Measurements from ENCODE around the gene SLC38A11. TPM values are rescaled to one million over a fixed set of nuclear protein-coding genes. Genes with fewer than 3 reads are reported as not detected.
A peak's percentile ranks its signal among the peaks of the same experiment; 100 is the strongest.

The SLC38A11 gene, protein sequence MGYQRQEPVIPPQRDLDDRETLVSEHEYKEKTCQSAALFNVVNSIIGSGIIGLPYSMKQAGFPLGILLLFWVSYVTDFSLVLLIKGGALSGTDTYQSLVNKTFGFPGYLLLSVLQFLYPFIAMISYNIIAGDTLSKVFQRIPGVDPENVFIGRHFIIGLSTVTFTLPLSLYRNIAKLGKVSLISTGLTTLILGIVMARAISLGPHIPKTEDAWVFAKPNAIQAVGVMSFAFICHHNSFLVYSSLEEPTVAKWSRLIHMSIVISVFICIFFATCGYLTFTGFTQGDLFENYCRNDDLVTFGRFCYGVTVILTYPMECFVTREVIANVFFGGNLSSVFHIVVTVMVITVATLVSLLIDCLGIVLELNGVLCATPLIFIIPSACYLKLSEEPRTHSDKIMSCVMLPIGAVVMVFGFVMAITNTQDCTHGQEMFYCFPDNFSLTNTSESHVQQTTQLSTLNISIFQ
- not detected in 2 replicates for total RNA-seq (2021; fragmentation: NEBNext Ultra II Directional; extraction: Animal tissue kit (Norgen Biotek cat#: 25700))
- not detected in 2 replicates for polyA plus RNA-seq (2011; rRNA removed)
- not detected for polyA plus RNA-seq (2011; cell fraction: cytosol; rRNA removed)
- polyA plus RNA-seq (2011; cell fraction: nucleus; rRNA removed): not detected
- not detected in 4 replicates for polyA plus RNA-seq (2012, experiment 1 of 2)
- polyA plus RNA-seq (2012, experiment 2 of 2): not detected
- not detected for polyA plus RNA-seq (2013, experiment 1 of 2)
- polyA plus RNA-seq (2013, experiment 2 of 2): not detected
- polyA minus RNA-seq (2011; rRNA and poly(A)+ RNA removed): not detected in 2 replicates
- polyA minus RNA-seq (2011; cell fraction: cytosol; rRNA and poly(A)+ RNA removed): not detected
- polyA minus RNA-seq (2011; cell fraction: nucleus; rRNA and poly(A)+ RNA removed): not detected
- long read RNA-seq, experiment 1: 0 reads
- long read RNA-seq, experiment 2: 0 reads

DNA sequence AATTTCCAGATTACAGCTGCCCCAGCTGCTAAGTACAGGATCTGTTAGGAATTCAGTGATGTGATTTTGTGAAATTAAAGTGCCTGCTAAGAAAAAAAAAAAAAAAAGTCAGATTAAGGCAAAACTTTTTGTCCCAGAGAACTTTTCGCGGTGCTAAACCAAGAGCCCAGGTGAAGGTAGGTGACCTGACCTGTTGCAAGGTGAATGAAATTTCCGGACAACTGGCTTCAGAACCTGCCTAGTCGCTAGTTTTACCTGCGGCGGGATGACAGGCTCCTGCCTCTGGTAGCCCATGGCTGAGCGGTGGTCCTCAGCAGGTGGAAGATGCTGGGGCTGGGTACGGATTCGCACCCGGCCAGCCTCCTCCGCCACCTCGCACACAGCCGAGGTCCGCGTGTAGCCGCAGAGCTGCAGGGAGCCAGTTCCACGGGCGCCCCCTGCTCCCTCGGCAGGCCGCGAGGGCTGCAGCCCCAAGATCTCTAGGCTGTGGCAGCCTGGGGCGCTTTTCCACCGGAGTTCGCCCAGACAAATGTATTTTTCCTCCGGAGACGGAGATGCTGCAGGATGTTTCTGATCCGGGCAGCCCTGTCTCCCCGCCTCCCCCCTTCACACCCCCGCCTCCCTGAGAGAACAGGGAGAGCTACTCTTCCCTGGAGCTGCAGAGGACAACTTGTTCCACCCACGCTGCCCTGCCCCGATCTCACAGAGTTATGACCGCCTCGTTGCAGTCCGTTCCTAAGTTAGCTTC, at the start of gene SLC38A11:
SLC38A11 (minus strand) TSS at position 572 of the 748 bp plus-strand sequence; CDS start at position 294, 278 bp downstream.
- H2AK5ac ChIP-seq (ENCODE audit: low read depth, low read length): no peak within 1 kb of the TSS
- no peak within 1 kb of the TSS for H3K9ac ChIP-seq (replicated peaks in 1 of 4; ENCODE audit: extremely low read depth in 1 of 4, low read depth in 3 of 4, low read length in 3 of 4)
- no peak within 1 kb of the TSS for H2BK15ac ChIP-seq (ENCODE audit: low read length)
- H2BK5ac ChIP-seq (ENCODE audit: low read depth, low read length): no peak within 1 kb of the TSS
- H3K56ac ChIP-seq (replicated peaks; ENCODE audit: insufficient read length, low read depth, low read length): no peak within 1 kb of the TSS
- H4K91ac ChIP-seq (replicated peaks; ENCODE audit: insufficient read length, low read length): no peak within 1 kb of the TSS
- TF ChIP-seq, protein P1, sequence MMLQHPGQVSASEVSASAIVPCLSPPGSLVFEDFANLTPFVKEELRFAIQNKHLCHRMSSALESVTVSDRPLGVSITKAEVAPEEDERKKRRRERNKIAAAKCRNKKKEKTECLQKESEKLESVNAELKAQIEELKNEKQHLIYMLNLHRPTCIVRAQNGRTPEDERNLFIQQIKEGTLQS (IDR thresholded peaks at IDR 0.05; ENCODE audit: insufficient read depth, low read depth, low read length): no peak
- TF ChIP-seq KDM1A (IDR thresholded peaks at IDR 0.05; ENCODE audit: borderline replicate concordance, low read length) (no peak), BCL11A (IDR thresholded peaks at IDR 0.05; ENCODE audit: low read depth in 2 of 2, low read length in 2 of 2) (no peak), TEAD4 (IDR thresholded peaks at IDR 0.05; ENCODE audit: low read depth, low read length) (no peak), TBP (IDR thresholded peaks at IDR 0.05; ENCODE audit: low read depth, low read length) (no peak), RAD21 (IDR thresholded peaks at IDR 0.05 in 1 of 2, conservative IDR thresholded peaks at IDR 0.05 in 1 of 2; ENCODE audit: low read depth in 2 of 2, low read length in 2 of 2) (no peak), SUZ12 (IDR thresholded peaks at IDR 0.05; ENCODE audit: low read length) (no peak)
- DNase-seq (ENCODE audit: low read depth in 1 of 2, low spot score in 2 of 2): peak in 1 of 2 experiments; percentile 53
- H4K5ac ChIP-seq (ENCODE audit: insufficient read length, low read depth, low read length): no peak within 1 kb of the TSS
- H3K27me3 ChIP-seq (replicated peaks in 1 of 4; ENCODE audit: control insufficient read depth in 3 of 4, extremely low read depth in 1 of 4, insufficient read depth in 3 of 4, low read length in 3 of 4): no peaks in the 10 kb centered on the region
- FAIRE-seq: no peak
- ChIA-PET CTCF (ENCODE audit: partially characterized antibody) (interaction anchor here (1.6 kb wide), 1 partner anchor 12 kb away, joined by 3 read pairs; no protein-coding TSS in a partner anchor), POLR2A (ENCODE audit: partially characterized antibody) (no interaction called here)
- 81% methylated on average over 16 of the region's 34 CpGs; no CpG with 5 or more reads in 1 of the 2 experiments for WGBS, 2 experiments (ENCODE audit: extremely low coverage in 1 of 2, insufficient coverage in 1 of 2, insufficient read length in 1 of 2, insufficient replicate concordance in 2 of 2, low coverage in 1 of 2, low lambda C conversion rate in 2 of 2, missing lambda C conversion rate in 1 of 2)
- no peak within 1 kb of the TSS for H2BK20ac ChIP-seq (ENCODE audit: low read length)
- H3K4ac ChIP-seq (replicated peaks; ENCODE audit: insufficient read length, low read depth, low read length): no peak within 1 kb of the TSS
- H3K4me3 ChIP-seq (ENCODE audit: extremely low read depth in 1 of 4, insufficient read depth in 2 of 4, low read depth in 3 of 4, low read length in 4 of 4): no peak within 1 kb of the TSS
- H3K23me2 ChIP-seq (ENCODE audit: low read depth, low read length): no peaks in the 10 kb centered on the region
- no peak within 1 kb of the TSS for H3K18ac ChIP-seq (ENCODE audit: extremely low read depth, low read length)
- no peak within 1 kb of the TSS for H2BK12ac ChIP-seq (ENCODE audit: low read depth, low read length)
- H3K4me1 ChIP-seq (replicated peaks in 1 of 4; ENCODE audit: control insufficient read depth in 3 of 4, insufficient read depth in 4 of 4, low read length in 3 of 4): no peaks in the 10 kb centered on the region
- no peaks in the 10 kb centered on the region for H3K36me3 ChIP-seq (ENCODE audit: control insufficient read depth in 2 of 4, insufficient read depth in 4 of 4, low read length in 3 of 4)
- no peak within 1 kb of the TSS for H4K8ac ChIP-seq (ENCODE audit: extremely low read depth, insufficient read depth, low read length)
- H3K23ac ChIP-seq (ENCODE audit: insufficient read length): no peak within 1 kb of the TSS
- no peak within 1 kb of the TSS for H2BK120ac ChIP-seq (replicated peaks; ENCODE audit: low read depth, low read length)
- H4K20me1 ChIP-seq (replicated peaks in 1 of 2; ENCODE audit: control insufficient read depth in 1 of 2, insufficient read depth in 2 of 2, low read length in 2 of 2): no peaks in the 10 kb centered on the region
- no peaks in the 10 kb centered on the region for H3K79me2 ChIP-seq (ENCODE audit: control insufficient read depth in 1 of 2, insufficient read depth in 2 of 2, low read length in 2 of 2)
- no peaks in the 10 kb centered on the region for H3K79me1 ChIP-seq (ENCODE audit: low read depth, low read length)
- no peaks in the 10 kb centered on the region for H3K9me3 ChIP-seq (ENCODE audit: insufficient read depth in 2 of 2, low read depth in 1 of 2, low read length in 1 of 2)
- H3K4me2 ChIP-seq (ENCODE audit: insufficient read depth in 1 of 2, low read depth in 2 of 2, low read length in 2 of 2): no peak within 1 kb of the TSS
- no peak within 1 kb of the TSS for H3K14ac ChIP-seq (ENCODE audit: insufficient read length)
- H2AFZ ChIP-seq (ENCODE audit: low read length): 0 out of 2 replicates have a peak within 1 kb of the TSS, but pooled peaks have one; percentile 76
- no peak within 1 kb of the TSS for H3K27ac ChIP-seq (ENCODE audit: low read depth, low read length)

All from H1 (cell line).